ENCODE measurements around the gene GOLGA6L4.
"Not testable (repeated sequence)": the region's sequence is repeated elsewhere in the genome, so short reads cannot be mapped to it uniquely, and the experiment has no call there.

The GOLGA6L4 gene

DNA sequence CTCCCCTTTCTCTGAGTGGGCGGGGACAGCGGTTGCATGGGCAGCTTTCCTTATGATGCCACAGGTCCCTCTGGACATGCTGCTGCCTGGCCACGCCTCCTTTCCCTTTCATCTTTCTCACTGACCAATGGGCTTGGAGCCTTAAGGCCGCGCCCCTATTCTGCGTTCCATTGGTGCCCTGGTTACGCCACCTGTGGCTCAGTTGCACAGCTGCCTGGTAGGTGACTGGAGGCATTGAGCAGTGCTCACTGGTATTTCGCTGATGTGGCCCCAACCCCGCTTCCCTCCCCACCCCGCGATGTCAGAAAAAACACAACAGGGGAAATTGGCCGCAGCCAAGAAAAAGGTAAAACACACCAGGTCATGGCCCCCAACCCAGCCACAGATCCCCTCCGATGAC is at the start of gene GOLGA6L4:
Gene GOLGA6L4, plus strand, starts transcription at position 201 of the 400 bp plus-strand sequence. Its CDS starts 62 bp downstream, at position 263.
- not testable (repeated sequence) for DNase-seq (ENCODE audit: low read depth in 2 of 3, low spot score in 2 of 3)

GRCh38 chr15:84192982-84193381 is 42.6 kb upstream of the GOLGA6L4 start:
- DNase-seq (ENCODE audit: low read depth in 2 of 3, low spot score in 2 of 3), result not testable (repeated sequence)

DNA sequence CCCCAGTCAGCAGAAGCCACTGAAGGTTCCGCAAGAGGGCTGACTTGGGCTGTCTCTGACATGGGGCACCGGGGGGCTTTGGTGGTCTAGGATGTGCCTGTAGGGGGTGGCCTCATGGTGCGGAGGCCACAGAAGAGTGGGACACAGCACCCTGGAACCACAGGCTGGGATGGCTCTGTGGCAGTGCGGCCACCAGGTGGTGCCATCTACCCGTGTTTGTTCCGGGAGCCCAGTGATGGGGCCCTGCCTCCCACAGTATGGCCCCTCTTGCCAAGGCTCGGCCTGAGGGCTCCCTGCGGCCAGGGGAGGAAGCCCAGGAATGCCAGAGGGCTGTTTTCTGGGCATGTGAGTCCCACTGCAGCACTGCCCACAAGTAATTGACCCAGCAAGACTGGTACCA is 40.0 kb upstream of the GOLGA6L4 start:
- not testable (repeated sequence) for DNase-seq (ENCODE audit: low read depth in 2 of 3, low spot score in 2 of 3)

DNA sequence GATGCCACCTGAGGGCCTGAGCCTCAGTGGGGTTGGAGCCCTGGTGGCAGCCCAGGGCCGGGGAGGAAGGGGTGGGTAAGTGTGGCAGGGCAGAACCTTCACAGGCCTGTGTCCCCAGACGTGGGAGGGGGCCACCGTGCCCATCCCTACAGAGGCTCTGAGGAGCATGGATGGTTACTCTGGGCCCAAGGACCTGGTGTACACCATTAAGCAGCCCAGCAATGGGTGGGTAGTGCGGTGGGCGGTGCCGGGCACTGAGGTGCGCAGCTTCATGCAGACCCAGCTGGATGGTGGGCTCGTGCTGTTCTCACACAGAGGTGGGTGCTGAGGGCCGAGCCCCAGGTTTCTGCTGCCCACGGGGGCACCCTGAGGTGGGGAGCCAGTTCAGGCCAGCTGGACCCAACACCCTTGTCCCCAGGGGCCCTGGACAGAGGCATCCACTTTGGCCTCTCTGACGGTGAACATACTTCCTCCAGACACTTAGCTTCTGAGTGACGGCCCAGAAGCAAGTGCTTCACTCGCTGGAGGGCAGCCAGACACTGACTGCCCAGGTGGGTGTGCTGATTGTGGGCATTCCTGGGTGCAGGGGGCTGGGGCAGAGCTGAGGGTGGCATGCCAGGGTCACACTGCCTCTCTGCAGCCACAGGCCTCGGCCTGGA is 38.9 kb upstream of the GOLGA6L4 start:
- not testable (repeated sequence) for DNase-seq (ENCODE audit: low read depth in 2 of 3, low spot score in 2 of 3)

GRCh38 chr15:84199865-84200264 is 35.7 kb upstream of the GOLGA6L4 start:
- DNase-seq (ENCODE audit: low read depth in 2 of 3, low spot score in 2 of 3), result not testable (repeated sequence)

DNA sequence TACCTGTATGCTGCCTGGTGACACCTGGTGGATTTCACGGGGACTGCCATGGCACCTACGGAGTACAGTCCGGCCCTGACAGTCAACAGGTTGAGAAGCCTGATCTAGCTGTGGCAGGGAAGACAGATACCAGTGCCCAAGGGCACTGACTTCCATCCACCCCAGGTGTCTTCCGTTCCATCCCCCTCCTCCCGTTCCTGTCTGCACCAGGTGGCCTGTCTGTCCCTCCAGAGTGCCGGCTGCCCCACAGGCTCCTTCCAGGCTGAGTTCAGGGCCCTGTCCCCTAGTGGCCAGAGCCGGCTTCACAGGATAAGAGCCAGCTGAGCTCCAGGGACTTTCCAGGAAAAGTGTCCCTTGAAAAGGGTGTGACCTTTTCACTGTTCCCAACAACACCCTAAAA is 10.9 kb downstream of the GOLGA6L4 start:
- DNase-seq (ENCODE audit: low read depth in 2 of 3, low spot score in 2 of 3), result peak in 2 of 3 experiments; percentile 1 to 8

Data from activated CD8-positive, alpha-beta memory T cell treated with anti-CD3 and anti-CD28 coated beads for 48 hours (primary cell).